ENCODE data around the gene ATG10.

DNA sequence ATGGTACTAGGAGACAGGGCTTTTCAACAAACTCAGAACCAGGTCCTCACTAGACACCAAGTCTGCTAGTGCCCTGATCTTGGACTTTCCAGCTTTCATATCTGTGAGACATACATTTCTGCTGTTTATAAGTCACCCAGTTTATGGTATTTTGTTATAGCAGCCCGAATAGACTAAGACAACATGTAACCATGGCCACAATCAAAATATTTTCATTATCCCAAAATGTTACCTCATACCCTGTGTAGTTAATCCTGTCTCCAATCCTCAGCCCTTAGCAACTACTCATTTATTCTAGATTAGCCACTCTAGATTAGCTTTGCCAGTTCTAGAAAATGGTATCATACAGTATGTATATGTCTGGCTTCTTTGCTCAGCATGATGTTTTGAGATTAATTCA lies 6.3 kb upstream of the ATG10 start:
- TF ChIP-seq POLR2AphosphoS5 (IDR thresholded peaks at IDR 0.05; ENCODE audit: low read depth, low read length) (no peak), TAF1 (IDR thresholded peaks at IDR 0.05; ENCODE audit: borderline replicate concordance, insufficient read depth, low read length) (no peak), SIN3A (IDR thresholded peaks at IDR 0.05; ENCODE audit: borderline replicate concordance, insufficient read depth, low read length) (no peak)
